Cardiac muscle cell (in vitro differentiated cells and primary cell): ENCODE data around the gene TIAM2. TPM values are rescaled to one million over a fixed set of nuclear protein-coding genes. Genes with fewer than 3 reads are reported as not detected.
A peak's percentile ranks its signal among the peaks of the same experiment; 100 is the strongest.

ENCODE experiments used
- DNase-seq, 2 donors: peaks; one replicate each; pipeline versions ENCODE4 v3.0.0 to v3.0.0-alpha.2; 2010 to 2017; ENCODE audit warnings: low read depth in 1 of 2, low spot score in 1 of 2
- H3K27ac ChIP-seq: fragments of 200-600 bp; sonication (generic); 2 replicates; pipeline ENCODE4 v1.5.1; 2016
- H3K27me3 ChIP-seq: fragments of 200-600 bp; sonication (generic); 2 replicates; pipeline ENCODE4 v1.6.0; 2016; ENCODE audit warnings: control low read depth
- H3K36me3 ChIP-seq: fragments of 200-600 bp; sonication (generic); 2 replicates; pipeline ENCODE4 v1.5.1; 2016; ENCODE audit warnings: control low read depth
- H3K4me1 ChIP-seq: fragments of 200-600 bp; sonication (generic); 2 replicates; pipeline ENCODE4 v1.8.1; 2017; ENCODE audit warnings: low read depth, mild to moderate bottlenecking, mixed run types
- H3K4me3 ChIP-seq: fragments of 200-600 bp; sonication (generic); 2 replicates; pipeline ENCODE4 v1.5.1; 2016; ENCODE audit warnings: mild to moderate bottlenecking
- H3K9me3 ChIP-seq: fragments of 200-600 bp; sonication (generic); 2 replicates; pipeline ENCODE4 v1.5.1; 2017; ENCODE audit warnings: low read depth, mild to moderate bottlenecking, control low read depth
- CTCF ChIP-seq: IDR thresholded peaks from 2 replicates; pipeline ENCODE4 v1.5.1; 2012; ENCODE audit warnings: low read depth, mild to moderate bottlenecking, low read length
- polyA plus RNA-seq: library from polyadenylated mRNA; unstranded; fragments of >200 nt; fragmentation: Nextera tagmentation; extraction: Ambion mirVana; gene quantifications from 2 replicates; pipeline ENCODE4 v1.2.1, GENCODE V29; 2016
- total RNA-seq: library from RNA; depleted of rRNA; stranded (reverse); fragments of >200 nt; gene quantifications from 2 replicates; pipeline ENCODE4 v1.2.3, GENCODE V29; 2016

TIAM2 gene
- total RNA-seq (7.1 and 12.4 TPM in 2 replicates), polyA plus RNA-seq (3.9 and 6.2 TPM in 2 replicates)

- no peak for TF ChIP-seq CTCF
- H3K36me3 ChIP-seq = no peaks in the 10 kb centered on the region
- H3K9me3 ChIP-seq = no peaks in the 10 kb centered on the region
- peaks cover 74% of the 10 kb centered on the region for H3K27me3 ChIP-seq
- H3K4me1 ChIP-seq = no peaks in the 10 kb centered on the region
- peak; percentile 29 to 60 for DNase-seq
- no peak within 1 kb of the TSS for H3K27ac ChIP-seq
- H3K4me3 ChIP-seq = peak within 1 kb of the TSS; percentile 70
These were observed at the start of gene TIAM2 for GRCh38 chr6:154995254-154996015. Gene TIAM2 (plus strand): TSS chr6:154995315. CDS start chr6:155129224, 133,909 bp downstream.

GRCh38 chr6:154950979-154951344, 44.2 kb upstream of the TIAM2 start:
- no peak for TF ChIP-seq CTCF
- H3K27ac ChIP-seq = no peak overlapping the region

GRCh38 chr6:154951345-154952200, 43.5 kb upstream of the TIAM2 start:
- H3K9me3 ChIP-seq = no peaks in the 10 kb centered on the region
- TF ChIP-seq CTCF = no peak
- H3K4me3 ChIP-seq = no peak overlapping the region
- DNase-seq = no peak
- no peaks in the 10 kb centered on the region for H3K36me3 ChIP-seq
- H3K27ac ChIP-seq = no peak overlapping the region
- no peaks in the 10 kb centered on the region for H3K4me1 ChIP-seq
- H3K27me3 ChIP-seq = peaks cover 31% of the 10 kb centered on the region

More at GRCh38 chr6:154950979-154951344, 44.2 kb upstream of the TIAM2 start:
- no peak for DNase-seq
- H3K4me1 ChIP-seq = no peaks in the 10 kb centered on the region
- H3K27me3 ChIP-seq = peaks cover 31% of the 10 kb centered on the region
- no peak overlapping the region for H3K4me3 ChIP-seq
- H3K9me3 ChIP-seq = no peaks in the 10 kb centered on the region
- no peaks in the 10 kb centered on the region for H3K36me3 ChIP-seq

- H3K36me3 ChIP-seq = no peaks in the 10 kb centered on the region
- no peak for DNase-seq
- TF ChIP-seq CTCF = no peak
- no peak overlapping the region for H3K27ac ChIP-seq
- H3K4me3 ChIP-seq = no peak overlapping the region
- H3K27me3 ChIP-seq = peaks cover 34% of the 10 kb centered on the region
- H3K9me3 ChIP-seq = no peaks in the 10 kb centered on the region
- H3K4me1 ChIP-seq = no peaks in the 10 kb centered on the region
These were observed 41.5 kb upstream of the TIAM2 start for GRCh38 chr6:154953644-154954043.

- H3K36me3 ChIP-seq = no peaks in the 10 kb centered on the region
- DNase-seq = peak in 1 of 2 donors; percentile 6
- H3K4me3 ChIP-seq = no peak overlapping the region
- H3K27ac ChIP-seq = no peak overlapping the region
- H3K9me3 ChIP-seq = no peaks in the 10 kb centered on the region
- H3K4me1 ChIP-seq = no peaks in the 10 kb centered on the region
- TF ChIP-seq CTCF = no peak
- peaks cover 30% of the 10 kb centered on the region for H3K27me3 ChIP-seq
These were observed 40.8 kb upstream of the TIAM2 start for GRCh38 chr6:154954347-154954746.
